IPS DF 4.7 (cell line): ENCODE results near the gene OR6C70.
"Not testable (repeated sequence)": the region's sequence is repeated elsewhere in the genome, so short reads cannot be mapped to it uniquely, and the experiment has no call there.

Experiments used
- DNase-seq: peaks from one replicate; pipeline ENCODE4 v3.0.0-alpha.2; 2013; ENCODE audit warnings: low spot score; ENCODE audit errors: extremely low read depth

OR6C70 gene

DNA sequence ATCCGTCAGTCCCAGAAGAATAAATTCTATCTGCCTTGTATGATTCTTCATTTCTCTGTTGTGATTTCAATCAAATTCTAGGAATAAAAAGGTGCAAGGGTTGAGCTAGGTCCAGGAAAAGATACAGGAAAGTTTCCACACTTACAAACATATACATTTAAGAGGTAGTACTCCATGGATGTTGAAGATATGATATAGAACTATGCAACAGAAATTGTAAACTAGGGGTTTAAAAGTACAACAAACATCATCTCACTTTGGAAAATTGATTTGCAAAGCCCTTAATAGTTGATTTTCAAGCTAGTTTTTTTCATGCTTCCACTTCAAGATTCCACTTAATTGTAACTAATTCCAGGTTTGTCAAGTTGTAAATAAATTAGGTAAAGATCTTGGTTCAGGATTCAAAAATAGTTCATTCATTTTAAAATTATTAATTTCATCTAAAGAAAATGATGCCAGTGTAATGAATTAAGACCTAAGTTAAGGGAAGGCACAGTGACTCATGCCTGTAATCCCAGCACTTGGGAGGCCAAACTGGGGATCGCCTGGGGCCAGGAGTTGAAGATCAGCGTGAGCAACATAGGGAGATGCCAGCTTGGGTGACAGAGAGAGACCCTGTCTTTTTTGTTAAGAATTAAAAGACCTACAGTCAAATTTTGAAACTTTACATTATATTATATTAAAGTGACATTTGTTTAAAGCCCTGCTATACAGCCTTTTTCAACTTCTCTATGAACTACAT lies at the start of gene OR6C70:
TSS of gene OR6C70 (minus strand) at position 51 of the 742 bp plus-strand sequence. CDS start at position 51, 0 bp downstream.
- DNase-seq, result no peak

DNA sequence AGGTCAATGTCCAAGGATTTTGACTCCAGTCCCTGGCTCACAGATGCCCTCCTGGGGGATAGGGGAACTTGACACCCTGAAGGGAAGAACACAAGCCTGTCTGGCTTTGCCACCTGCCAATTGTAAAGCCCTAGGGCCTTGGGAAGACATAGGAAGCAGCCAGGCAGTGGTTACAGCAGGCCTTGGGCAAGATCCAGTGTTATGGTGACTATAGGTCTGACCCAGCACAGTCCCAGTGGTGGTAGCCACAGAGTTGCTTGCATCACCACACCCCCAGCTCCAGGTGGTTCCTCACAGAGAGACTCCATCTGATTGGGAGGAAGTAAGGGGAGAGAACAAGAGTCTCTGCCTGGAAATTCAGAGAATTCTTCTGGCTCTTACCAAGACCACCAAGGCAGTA lies 46.5 kb upstream of the OR6C70 start:
- DNase-seq, result no peak

DNA sequence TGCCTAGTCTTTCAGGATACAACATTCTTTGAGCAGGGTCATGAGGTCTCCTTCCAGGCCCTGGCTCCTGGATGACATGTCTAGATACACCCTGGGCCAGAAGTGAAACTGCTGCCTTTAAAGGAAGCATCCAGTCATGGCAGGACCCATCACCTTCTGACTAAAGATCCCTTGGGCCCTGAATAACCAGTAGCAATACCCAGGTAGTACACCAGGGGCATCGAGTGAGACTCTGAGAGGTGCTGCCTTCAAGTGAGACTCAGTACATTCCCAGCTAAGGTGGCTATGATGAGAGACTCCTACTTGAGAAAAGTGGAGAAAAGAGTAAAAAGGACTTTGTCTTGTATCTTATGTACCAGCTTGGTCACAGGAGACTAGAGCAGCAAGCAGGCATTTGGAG lies 45.8 kb upstream of the OR6C70 start:
- peak; percentile 11 for DNase-seq

DNA sequence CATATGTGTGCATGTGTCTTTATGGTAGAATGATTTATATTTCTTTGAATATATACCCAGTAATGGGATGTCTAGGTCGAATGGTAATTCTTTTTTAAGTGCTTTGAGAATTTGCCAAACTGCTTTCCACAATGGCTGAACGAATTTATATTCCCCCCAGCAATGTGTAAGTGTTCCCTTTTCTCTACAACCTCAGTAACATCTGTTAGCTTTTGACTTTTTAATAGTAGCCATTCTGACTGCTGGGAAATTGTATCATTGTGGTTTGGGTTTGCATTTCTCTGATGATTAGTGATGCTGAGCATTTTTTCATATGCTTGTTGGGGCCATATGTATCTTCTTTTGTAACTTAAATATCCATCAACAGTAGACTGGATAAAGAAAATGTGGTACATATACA lies 31.7 kb upstream of the OR6C70 start:
- no peak for DNase-seq

DNA sequence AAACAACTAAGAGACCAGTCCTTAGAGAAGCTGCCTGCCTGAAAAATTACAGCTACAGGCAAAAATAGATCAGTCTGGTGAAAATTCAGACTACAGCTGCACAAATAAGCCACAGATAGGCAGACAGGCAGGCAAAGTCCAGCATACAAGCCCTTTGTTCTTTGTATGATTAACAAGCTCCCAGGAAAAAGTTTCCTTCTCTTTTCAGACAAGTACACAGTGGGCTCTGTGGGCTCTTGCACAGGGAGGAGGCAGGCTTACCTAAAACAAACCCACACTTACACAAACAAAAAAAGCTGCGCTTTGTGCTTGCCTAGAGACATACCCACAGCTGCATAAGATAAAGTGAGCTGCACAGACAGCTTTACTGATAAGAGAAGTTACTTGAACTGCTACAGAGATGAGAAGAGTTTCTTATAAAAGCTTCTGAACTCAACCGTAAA lies 29.9 kb upstream of the OR6C70 start:
- no peak for DNase-seq

DNA sequence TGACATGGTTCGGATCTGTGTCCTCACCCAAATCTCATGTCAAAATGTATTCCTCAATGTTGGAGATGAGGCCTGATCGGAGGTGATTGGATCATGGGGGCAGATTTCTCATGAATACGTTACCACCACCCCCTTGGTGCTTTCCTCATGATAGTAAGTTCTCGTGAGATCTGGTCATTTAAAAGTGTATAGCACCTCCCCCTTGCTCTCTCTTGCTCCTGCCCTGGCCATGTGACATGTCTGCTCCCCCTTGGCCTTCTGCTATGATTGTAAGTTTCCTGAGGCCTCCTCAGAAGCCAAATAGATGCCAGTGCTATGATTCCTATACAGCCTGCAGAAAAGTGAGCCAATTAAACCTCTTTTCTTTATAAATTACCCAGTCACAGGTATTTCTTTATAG lies 29.3 kb upstream of the OR6C70 start:
- DNase-seq, result no peak

DNA sequence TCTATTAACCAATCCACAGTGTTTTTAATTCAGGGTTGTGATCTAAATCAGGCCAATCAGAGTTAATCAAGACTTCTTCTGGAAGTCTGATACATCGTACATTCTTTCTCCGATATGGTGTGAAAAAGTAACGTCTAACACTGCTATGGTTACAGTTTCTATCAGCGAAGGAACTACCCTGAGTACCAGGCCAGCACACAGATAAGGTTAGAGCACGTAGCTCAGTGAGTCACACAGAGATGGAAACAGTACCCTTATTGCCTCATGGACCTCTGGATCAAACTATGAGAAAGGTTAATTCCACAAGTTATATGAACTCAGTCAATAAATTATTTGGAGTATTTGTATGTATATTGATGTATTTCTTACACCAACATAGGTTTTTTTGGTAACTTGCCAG lies 25.6 kb upstream of the OR6C70 start:
- no peak for DNase-seq

DNA sequence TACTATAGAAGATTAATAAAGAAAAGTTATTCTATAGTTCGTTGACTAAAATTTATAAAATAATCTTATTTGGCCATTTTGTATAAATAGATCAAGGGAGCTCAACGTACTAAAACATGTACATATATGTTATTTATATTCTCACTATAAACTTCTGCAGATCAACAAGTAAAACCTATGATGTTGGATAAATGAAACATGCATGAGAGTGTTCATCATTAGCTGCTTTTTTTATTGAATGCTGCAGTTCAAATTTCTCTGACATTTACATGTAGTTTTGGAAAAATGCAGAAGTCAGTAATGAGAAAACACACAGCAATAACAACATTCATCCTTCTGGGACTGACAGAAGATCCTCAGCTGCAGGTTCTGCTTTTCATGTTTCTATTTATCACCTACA lies 22.1 kb upstream of the OR6C70 start, which contains the start of gene OR6C68:
TSS of gene OR6C68 (plus strand) at position 301 of the 400 bp plus-strand sequence. CDS start at position 301, 0 bp downstream.
- DNase-seq, result no peak

DNA sequence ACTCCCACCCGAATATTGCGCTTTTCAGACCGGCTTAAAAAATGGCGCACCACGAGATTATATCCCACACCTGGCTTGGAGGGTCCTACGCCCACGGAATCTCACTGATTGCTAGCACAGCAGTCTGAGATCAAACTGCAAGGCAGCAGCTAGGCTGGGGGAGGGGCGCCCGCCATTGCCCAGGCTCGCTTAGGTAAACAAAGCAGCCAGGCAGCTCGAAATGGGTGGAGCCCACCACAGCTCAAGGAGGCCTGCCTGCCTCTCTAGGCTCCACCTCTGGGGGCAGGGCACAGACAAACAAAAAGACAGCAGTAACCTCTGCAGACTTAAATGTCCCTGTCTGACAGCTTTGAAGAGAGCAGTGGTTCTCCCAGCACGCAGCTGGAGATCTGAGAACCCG lies 14.3 kb upstream of the OR6C70 start:
- not testable (repeated sequence) for DNase-seq

DNA sequence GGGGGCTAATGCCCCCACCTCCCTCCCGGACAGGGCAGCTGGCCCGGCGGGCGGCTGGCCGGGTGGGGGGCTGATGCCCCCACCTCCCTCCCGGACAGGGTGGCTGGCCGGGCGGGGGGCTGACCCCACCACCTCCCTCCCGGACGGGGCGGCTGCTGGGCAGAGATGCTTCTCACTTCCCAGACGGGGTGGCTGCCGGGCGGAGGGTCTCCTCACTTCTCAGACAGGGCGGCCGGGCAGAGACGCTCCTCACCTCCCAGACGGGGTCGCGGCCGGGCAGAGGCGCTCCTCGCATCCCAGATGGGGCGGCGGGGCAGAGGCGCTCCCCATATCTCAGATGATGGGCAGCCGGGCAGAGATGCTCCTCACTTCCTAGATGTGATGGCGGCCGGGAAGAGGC lies 9.2 kb upstream of the OR6C70 start:
- not testable (repeated sequence) for DNase-seq

DNA sequence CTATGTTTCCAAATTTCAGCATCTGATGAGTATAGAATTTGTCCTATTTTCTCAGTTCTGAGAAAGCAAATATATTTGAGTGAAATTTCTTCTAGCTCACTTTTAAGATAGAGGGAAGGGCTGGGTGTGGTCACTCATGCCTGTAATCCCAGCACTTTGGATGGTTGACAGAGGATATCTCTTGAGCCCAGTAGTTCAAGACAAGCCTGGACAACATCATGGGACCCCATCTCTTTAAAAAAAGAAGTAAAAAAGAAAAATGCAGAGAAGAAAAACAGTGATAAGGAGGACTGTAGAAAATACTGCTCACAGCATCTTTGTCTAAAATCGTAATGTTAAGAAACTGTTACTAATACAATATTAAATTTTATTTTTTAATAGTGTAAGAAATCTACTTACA lies 2.3 kb upstream of the OR6C70 start:
- no peak for DNase-seq

DNA sequence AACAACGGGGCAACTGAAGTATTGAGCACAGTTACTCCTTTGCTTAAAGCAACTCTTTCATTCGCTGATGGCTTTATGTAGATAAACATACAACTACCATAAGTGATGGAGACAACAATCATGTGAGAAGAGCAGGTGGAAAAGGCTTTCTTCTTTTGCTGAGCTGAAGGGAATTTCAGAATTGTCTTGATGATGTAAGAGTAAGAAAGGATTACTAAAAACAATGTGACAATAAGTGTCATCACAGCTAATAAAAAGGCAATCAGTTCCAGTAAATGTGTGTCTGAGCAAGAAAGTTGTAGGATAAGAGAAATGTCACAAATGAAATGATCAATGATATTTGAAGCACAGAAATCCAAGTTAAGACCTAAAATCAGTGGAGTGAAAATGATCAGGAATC lies 647 bp downstream of the OR6C70 start:
- DNase-seq, result no peak

DNA sequence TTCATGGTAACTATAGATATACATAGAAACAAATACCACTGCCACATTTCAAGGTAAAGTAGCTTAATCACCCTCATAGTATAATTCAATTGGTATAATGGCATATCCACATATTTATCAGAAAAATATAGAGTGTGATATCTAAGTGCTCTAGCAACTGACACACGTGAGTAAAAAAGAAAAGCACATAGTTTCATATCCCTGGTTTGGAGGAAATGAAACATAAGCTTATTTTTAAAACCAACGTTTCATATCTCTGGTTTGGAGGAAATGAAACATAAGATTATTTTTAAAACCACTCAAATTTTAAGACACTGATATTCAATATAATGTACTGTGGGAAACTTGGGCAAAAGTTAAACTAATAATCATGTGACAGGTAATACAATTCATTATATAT lies 2.1 kb downstream of the OR6C70 start:
- no peak for DNase-seq

DNA sequence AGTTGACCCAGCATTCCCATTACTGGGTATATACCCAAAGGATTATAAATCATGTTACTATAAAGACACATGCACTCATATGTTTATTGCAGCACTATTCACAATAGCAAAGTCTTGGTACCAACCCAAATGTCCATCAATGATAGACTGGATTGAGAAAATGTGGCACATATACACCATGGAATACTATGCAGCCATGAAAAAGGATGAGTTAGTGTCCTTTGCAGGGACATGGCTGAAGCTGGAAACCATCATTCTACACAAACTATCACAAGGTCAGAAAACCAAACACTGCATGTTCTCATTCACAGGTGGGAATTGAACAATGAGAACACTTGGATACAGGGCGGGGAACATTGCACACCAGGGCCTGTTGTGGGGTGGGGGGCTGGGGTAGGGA lies 5.0 kb downstream of the OR6C70 start:
- not testable (repeated sequence) for DNase-seq

DNA sequence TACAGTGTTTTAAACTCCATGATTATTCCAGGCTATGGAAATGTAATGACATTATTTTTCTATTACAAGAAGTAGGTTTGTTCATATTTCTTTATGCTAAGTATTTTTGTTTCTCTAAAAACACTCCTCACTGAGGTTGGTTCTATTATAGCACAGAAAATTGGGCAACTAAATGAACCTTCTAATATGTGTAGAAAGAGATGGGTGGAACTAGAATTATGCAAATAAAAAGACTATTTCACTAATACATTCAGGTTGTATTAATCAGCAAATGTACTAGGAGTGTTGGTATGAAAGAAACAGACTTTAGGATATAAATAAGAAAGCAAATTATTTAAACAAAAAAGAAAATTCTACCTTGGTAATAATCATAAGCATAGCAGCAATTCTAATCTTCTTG lies 21.1 kb downstream of the OR6C70 start:
- no peak for DNase-seq

DNA sequence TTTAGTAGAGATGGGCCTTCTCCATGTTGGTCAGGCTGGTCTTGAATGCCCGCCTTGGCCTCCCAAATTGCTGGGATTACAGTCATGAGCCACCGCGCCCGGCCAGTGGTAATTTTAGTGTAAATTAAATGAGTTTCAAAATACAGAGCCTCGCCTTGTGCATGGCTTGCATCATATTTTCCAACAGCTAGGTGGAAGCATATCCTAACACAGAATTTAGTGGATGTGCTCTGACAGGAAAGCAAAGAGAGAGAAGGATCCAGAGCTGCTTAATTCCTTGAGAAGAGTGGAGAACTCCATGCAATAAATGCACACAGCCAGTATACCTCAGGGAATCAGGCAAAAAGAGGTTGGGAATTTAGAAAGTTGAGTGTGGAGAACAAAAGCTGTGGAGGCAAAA lies 23.6 kb downstream of the OR6C70 start:
- DNase-seq, result no peak

DNA sequence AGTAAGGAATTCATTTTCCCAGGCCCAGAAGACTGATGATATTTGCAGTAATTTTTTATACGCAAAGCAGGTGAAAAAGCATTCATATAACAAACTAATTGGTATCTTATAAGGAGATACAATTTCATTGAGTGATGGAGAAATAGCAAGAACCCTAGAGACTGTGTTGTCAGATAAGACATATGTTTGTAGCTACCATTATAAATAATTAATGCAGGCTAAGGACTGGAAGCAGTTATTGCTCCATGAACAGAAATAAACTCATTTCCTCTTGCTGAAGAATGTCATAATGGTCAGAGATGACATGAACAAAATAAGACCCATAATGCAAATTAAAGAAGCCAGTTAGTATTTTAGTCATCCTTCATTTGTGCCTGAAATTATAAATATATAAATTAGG lies 24.6 kb downstream of the OR6C70 start:
- DNase-seq, result no peak

DNA sequence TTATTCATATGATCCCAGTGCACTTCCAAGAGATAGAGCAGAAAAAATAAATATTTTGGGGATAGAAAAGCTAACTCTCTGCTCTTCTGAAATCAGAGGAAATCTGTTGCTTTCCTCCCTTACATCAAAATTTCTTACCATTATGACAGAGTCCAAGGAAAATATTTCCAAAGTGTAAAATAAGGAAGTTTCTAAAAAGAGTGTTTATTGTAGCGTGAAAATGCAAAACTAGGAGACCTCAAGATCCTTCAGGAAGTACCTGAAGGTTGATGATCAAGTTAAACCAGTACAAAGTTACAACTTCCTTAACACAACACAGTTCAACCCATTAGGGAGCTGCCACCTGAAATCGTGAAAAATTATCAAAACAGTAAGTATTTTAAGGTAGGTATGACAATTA lies 26.2 kb downstream of the OR6C70 start, which contains the start of gene OR6C2:
TSS of gene OR6C2 (plus strand) at position 301 of the 400 bp plus-strand sequence. CDS start 8,138 bp downstream, outside the sequence.
- DNase-seq, result no peak

DNA sequence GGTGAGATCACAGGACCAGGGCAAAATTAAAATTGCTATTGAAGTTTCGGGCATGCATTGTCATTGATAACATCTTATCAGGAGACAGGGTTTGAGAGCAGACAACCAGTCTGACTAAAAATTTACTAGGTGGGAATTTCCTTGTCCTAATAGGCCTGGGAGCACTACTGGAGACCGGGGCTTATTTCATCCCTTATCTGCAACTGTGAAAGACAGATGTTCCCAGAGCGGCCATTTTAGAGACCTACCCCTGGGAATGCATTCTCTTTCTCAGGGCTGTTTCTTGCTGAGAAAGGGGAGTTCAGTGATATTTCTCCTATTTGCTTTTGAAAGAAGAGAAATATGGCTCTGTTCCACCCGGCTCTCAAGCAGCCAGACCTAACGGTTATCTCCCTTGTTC lies 28.7 kb downstream of the OR6C70 start:
- DNase-seq, result not testable (repeated sequence)

DNA sequence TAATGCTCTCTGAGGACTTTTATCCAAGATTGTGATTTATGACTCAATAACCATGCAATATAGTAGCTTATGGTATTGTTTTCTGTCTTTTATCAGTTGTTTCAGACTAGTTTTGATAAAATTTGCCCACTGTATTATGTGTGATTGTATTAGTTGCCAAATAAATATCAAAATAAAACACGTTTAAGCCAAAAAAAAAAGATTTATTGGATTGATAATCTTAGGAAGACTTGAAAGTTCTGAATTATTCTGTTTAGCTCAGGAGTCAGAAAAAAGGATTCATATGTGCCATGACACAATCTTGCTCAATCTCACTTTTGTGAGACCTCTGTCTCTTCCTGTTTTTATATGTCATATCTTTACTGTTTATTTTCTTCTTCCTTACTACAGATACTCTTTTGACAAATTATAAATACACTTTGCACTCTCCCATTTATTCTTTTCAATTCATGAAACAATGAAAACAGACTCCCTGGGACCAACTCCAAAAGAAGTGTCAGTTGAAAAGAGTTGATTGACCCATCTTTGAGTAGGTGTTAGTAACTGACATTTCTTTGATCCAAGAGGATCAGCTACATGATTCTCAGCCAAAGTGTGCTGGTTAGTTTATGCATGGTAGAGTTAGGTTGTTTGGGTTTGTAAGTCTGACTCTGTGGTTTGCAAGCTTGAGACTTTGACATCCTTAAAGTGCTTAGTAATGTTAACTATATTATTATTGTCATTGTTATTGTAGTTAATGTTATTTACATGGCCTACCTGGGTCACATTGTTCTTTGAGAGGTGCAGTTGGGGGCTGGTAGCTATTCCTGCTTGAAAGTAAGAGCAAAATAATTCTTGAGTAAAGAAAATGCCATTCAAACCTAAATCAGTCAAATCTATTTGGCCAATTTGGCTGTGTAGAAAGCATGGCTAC lies 41.4 kb downstream of the OR6C70 start:
- peak; percentile 11 for DNase-seq

DNA sequence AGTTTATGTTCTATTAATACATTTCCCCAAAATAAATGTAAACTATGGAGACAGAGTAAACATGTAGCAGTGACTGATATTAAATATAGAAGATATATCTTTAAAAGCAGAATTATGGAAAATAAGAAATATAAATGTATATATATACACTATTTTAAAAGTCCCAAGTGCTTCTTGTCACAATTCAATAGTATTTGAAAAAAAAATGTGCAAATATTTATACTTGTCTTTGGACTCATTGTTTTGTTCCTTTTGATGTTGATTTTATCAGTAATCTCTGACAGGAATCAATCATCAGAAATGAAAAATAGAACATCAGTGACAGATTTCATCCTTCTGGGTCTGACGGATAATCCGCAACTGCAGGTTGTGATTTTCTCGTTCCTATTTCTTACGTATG lies 44.0 kb downstream of the OR6C70 start, which contains the start of gene OR6C76:
TSS of gene OR6C76 (plus strand) at position 301 of the 400 bp plus-strand sequence. CDS start at position 301, 0 bp downstream.
- DNase-seq, result no peak
